ENCODE measurements around the gene ADAMTS17. TPM values are rescaled to one million over a fixed set of nuclear protein-coding genes. Genes with fewer than 3 reads are reported as not detected.

ADAMTS17 gene
- total RNA-seq, 4 donors from 2014 or later = 6.0 to 17.6 (median 8.2) TPM

DNA sequence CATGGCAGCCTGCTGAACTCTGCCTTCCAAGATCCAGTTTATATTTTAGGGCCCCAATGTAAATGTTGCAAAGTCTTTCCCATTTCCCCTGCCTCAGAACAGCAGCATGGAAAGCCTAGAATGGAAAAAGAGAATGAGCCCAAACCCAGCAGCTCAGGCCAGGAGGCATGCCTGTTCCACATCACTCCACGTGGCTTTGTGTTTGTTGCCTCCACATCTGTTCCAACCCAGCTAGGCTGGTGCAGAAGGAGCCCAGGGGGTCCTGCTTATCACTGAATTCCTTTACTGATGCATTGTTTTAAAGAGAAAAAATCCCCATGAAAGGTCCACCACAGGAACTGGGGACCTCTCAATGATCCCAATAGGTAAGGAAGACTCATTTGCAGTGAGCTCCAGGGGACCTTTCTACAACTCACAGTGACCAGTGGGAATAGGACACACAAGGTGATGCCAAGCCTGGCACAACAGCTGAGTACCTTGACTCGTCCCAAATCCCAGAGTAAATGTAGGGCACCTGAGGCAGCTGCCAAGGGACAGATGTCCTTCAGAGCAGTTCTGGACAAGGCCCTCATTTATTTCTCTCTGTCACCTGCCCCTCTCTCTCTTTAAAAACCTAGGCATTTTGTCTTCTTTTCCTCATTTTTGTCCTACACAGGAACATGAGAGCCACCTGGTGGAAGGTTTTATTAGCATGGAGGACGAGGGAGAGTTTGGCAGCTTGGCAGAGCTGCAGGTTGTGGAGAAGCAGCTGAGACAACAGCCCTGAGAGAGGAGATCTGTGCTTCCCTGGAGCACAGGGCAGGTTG lies 41.7 kb upstream of the ADAMTS17 start:
- no peaks in the 10 kb centered on the region for H3K36me3 ChIP-seq
- peak; percentile 19 for DNase-seq
- 17% methylated on average over 3 of the region's 3 CpGs; no CpG with 5 or more reads in 1 of the 2 donors for WGBS, 2 donors (ENCODE audit: low coverage in 1 of 2)

DNA sequence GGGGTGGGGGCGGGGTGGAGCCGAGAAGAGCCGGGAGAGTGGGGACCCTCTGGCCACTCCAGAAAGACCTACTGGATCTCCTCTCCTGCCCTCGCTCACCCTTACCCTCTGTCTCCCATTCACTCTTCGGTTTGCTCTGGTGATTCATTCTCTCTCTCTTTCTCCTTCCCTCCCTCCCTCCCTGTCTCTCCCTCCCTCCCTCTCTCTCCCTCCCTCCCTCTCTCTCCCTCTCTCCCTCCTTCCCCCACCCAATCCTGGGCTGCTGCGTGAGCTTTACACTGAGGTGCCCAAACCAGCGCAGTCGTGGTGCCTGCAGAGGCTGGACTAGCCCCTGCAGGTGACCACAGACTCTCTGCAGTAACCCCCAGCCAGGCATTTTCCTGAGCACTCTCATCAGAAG lies 32.2 kb upstream of the ADAMTS17 start:
- H3K27ac ChIP-seq = no peak overlapping the region
- H3K4me1 ChIP-seq = no peaks in the 10 kb centered on the region
- intact Hi-C loops (cut with DNase I; ENCODE audit: low total_unique reads) (no loop called here), in situ Hi-C loops (cut with MboI; ENCODE audit: low pct_ligation_motif_present in 1 of 4, low pct_unique_long_range_greater_than_20kb in 1 of 4, low sequenced_read_pairs in 3 of 4) (no loop called here)
- WGBS, 2 donors (ENCODE audit: low coverage in 1 of 2) = 40 to 46% methylated on average over 2 to 8 of the region's 8 CpGs
- H3K27me3 ChIP-seq = peaks cover 44% of the 10 kb centered on the region
- peak overlapping the region in 1 of 4 donors; percentile 37 for H3K4me3 ChIP-seq
- H3K9me3 ChIP-seq = peaks cover 0 to 3% of the 10 kb centered on the region in 2 donors
- TF ChIP-seq, protein P1, sequence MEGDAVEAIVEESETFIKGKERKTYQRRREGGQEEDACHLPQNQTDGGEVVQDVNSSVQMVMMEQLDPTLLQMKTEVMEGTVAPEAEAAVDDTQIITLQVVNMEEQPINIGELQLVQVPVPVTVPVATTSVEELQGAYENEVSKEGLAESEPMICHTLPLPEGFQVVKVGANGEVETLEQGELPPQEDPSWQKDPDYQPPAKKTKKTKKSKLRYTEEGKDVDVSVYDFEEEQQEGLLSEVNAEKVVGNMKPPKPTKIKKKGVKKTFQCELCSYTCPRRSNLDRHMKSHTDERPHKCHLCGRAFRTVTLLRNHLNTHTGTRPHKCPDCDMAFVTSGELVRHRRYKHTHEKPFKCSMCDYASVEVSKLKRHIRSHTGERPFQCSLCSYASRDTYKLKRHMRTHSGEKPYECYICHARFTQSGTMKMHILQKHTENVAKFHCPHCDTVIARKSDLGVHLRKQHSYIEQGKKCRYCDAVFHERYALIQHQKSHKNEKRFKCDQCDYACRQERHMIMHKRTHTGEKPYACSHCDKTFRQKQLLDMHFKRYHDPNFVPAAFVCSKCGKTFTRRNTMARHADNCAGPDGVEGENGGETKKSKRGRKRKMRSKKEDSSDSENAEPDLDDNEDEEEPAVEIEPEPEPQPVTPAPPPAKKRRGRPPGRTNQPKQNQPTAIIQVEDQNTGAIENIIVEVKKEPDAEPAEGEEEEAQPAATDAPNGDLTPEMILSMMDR (IDR thresholded peaks at IDR 0.05) = no peak
- TF ChIP-seq EP300 (IDR thresholded peaks at IDR 0.05; ENCODE audit: low read depth) (no peak), POLR2A (IDR thresholded peaks at IDR 0.05) (no peak), POLR2AphosphoS5 (IDR thresholded peaks at IDR 0.05) (no peak)
- no peaks in the 10 kb centered on the region for H3K36me3 ChIP-seq
- DNase-seq = no peak

More for the DNA sequence above, 41.7 kb upstream of the ADAMTS17 start:
- Histone ChIP-seq H3K27me3 (no peaks in the 10 kb centered on the region), H3K27ac (no peak overlapping the region), H3K4me3 (no peak overlapping the region), H3K9me3 (peaks cover 4 to 10% of the 10 kb centered on the region in 2 donors), H3K4me1 (no peaks in the 10 kb centered on the region)
- in situ Hi-C loops (cut with MboI; ENCODE audit: low pct_ligation_motif_present in 1 of 4, low pct_unique_long_range_greater_than_20kb in 1 of 4, low sequenced_read_pairs in 3 of 4) = no loop called here
- TF ChIP-seq POLR2AphosphoS5 (IDR thresholded peaks at IDR 0.05) (no peak), POLR2A (IDR thresholded peaks at IDR 0.05) (no peak), EP300 (IDR thresholded peaks at IDR 0.05; ENCODE audit: low read depth) (no peak)
- TF ChIP-seq, protein P1 (IDR thresholded peaks at IDR 0.05) = peak; percentile 40 to 60 (median 41)
- intact Hi-C loops (cut with DNase I; ENCODE audit: low total_unique reads) = no loop called here

DNA sequence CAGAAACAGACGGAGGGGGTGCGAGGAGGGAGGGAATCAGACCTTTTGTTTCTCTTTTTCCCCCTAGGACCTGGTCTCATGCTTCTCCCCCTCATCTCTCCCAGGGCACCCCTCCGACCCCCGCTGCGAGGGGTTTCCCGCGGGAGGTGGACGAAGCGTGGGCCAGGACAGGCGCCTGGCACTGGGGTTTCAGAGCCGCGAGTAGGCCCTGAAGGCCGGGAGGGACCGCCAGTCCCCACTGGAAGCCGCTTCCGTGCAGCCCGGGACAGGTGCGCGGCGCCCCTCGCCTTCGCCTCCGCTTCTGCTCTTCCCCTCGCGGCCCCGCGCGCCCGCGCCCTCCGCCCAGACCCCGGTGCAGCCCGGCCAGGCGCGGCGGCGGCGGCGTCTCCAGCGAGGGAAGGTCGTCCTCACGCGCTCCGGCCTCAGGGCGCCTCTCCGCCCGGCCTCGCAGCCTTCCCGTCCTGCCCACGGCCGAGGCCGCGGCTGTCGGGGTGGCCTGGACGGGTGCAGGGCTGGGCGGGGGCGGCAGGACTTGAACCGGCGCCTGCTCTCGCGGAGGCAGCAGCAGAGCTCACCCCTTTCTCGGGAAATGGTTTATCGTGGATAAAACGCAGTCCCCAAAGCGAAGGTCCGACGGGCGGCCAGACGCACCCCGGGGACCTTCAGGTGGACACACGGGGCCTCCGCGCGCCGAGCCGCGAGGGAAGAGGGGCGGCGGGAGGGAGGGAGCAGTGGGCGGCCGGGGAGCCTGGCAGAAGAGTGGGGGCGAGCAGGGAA lies 31.5 kb upstream of the ADAMTS17 start:
- TF ChIP-seq POLR2AphosphoS5 (IDR thresholded peaks at IDR 0.05) (no peak), EP300 (IDR thresholded peaks at IDR 0.05; ENCODE audit: low read depth) (no peak), POLR2A (IDR thresholded peaks at IDR 0.05) (no peak)
- TF ChIP-seq, protein P1 (IDR thresholded peaks at IDR 0.05) = no peak
- Histone ChIP-seq H3K36me3 (no peaks in the 10 kb centered on the region), H3K4me3 (peak overlapping the region in 3 of 4 donors; percentile 12 to 37 (median 17)), H3K27me3 (peaks cover 44% of the 10 kb centered on the region), H3K27ac (peak overlapping the region in 1 of 4 donors; percentile 25), H3K9me3 (peaks cover 0 to 3% of the 10 kb centered on the region in 2 donors), H3K4me1 (no peaks in the 10 kb centered on the region)
- no peak for DNase-seq
- 12 to 21% methylated on average over 6 to 32 of the region's 82 CpGs for WGBS, 2 donors (ENCODE audit: low coverage in 1 of 2)
- in situ Hi-C loops (cut with MboI; ENCODE audit: low pct_ligation_motif_present in 1 of 4, low pct_unique_long_range_greater_than_20kb in 1 of 4, low sequenced_read_pairs in 3 of 4) = no loop called here
- intact Hi-C loops (cut with DNase I; ENCODE audit: low total_unique reads) = no loop called here

DNA sequence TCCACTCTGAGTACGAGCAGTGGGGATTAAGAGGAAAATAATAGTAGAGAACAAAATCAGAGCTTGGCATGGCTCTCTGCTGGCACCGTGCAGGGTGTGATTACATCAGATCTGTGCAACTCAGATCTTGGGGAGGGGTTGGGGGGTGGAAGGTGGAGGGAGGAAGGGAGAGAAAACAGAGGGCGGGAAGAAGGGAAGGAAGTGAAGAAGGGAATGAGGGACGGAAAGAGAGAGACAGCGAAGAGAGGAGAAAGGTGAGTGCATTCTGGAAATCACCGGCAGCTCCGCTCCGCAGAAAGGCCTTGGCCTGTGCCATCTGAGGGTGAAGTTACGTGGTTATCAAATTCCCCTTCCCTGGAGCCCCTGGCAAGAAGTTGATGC lies 31.0 kb upstream of the ADAMTS17 start:
- Histone ChIP-seq H3K9me3 (peaks cover 0 to 3% of the 10 kb centered on the region in 2 donors), H3K27ac (peak overlapping the region in 1 of 4 donors; percentile 25), H3K36me3 (no peaks in the 10 kb centered on the region), H3K4me1 (no peaks in the 10 kb centered on the region), H3K4me3 (peak overlapping the region in 2 of 4 donors; percentile 12 to 37), H3K27me3 (peaks cover 44% of the 10 kb centered on the region)
- intact Hi-C loops (cut with DNase I; ENCODE audit: low total_unique reads) (no loop called here), in situ Hi-C loops (cut with MboI; ENCODE audit: low pct_ligation_motif_present in 1 of 4, low pct_unique_long_range_greater_than_20kb in 1 of 4, low sequenced_read_pairs in 3 of 4) (no loop called here)
- 27 to 36% methylated on average over 9 of the region's 9 CpGs for WGBS, 2 donors (ENCODE audit: low coverage in 1 of 2)
- TF ChIP-seq POLR2AphosphoS5 (IDR thresholded peaks at IDR 0.05) = no peak
- TF ChIP-seq EP300 (IDR thresholded peaks at IDR 0.05; ENCODE audit: low read depth) = no peak
- TF ChIP-seq, protein P1 (IDR thresholded peaks at IDR 0.05) = no peak
- TF ChIP-seq POLR2A (IDR thresholded peaks at IDR 0.05) = no peak
- DNase-seq = no peak
